MM.1S (cell line): ENCODE results near the gene MAJIN.

Experiments used
- EZH2 ChIP-seq: fragments of 300-600 bp; sonication (generic); optimal IDR thresholded peaks from 2 replicates; pipeline ENCODE3; 2017; ENCODE audit warnings: low read depth, mild to moderate bottlenecking, antibody characterized with exemption, low read length, mixed read lengths
- TF ChIP-seq, protein P1 (sequence below): fragments of 300-600 bp; sonication (generic); IDR thresholded peaks from 2 replicates; pipeline ENCODE4 v1.5.1; 2016; ENCODE audit warnings: antibody characterized with exemption, low read length, mixed read lengths

DNA sequence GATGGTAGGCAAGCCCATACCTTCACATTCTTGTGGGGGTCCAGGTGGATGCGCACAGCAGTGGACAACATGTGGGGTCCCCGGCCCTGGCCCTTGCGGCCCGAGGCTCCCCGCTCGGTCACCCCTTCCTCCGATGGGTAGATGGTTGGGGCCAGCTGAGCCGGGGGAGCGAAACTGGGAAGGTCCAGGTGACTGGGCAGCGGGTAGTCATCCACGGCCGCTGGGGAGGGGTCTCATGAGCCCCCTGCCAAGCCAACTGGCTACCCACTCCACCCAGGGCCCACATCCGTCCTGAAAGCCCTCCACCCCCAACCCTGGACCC is 65.6 kb downstream of the MAJIN start:
- TF ChIP-seq, protein P1, sequence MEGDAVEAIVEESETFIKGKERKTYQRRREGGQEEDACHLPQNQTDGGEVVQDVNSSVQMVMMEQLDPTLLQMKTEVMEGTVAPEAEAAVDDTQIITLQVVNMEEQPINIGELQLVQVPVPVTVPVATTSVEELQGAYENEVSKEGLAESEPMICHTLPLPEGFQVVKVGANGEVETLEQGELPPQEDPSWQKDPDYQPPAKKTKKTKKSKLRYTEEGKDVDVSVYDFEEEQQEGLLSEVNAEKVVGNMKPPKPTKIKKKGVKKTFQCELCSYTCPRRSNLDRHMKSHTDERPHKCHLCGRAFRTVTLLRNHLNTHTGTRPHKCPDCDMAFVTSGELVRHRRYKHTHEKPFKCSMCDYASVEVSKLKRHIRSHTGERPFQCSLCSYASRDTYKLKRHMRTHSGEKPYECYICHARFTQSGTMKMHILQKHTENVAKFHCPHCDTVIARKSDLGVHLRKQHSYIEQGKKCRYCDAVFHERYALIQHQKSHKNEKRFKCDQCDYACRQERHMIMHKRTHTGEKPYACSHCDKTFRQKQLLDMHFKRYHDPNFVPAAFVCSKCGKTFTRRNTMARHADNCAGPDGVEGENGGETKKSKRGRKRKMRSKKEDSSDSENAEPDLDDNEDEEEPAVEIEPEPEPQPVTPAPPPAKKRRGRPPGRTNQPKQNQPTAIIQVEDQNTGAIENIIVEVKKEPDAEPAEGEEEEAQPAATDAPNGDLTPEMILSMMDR, result no peak
- TF ChIP-seq EZH2, result no peak
